ENCODE results near the gene ERAL1. TPM values are rescaled to one million over a fixed set of nuclear protein-coding genes. Genes with fewer than 3 reads are reported as not detected.
"Not testable (repeated sequence)": the region's sequence is repeated elsewhere in the genome, so short reads cannot be mapped to it uniquely, and the experiment has no call there.

ERAL1 gene
- total RNA-seq, 2 donors from 2014 or later = 33.9 to 74.1 TPM

GRCh38 chr17:28883967-28884702 is 29.3 kb downstream of the ERAL1 start:
- DNase-seq (ENCODE audit: low spot score in 2 of 2) (no peak), ATAC-seq (no peak)
- H3K9me3 Mint-ChIP-seq = no peaks in the 10 kb centered on the region
- peaks cover 0 to 7% of the 10 kb centered on the region in 2 donors for H3K36me3 Mint-ChIP-seq
- H3K27ac Mint-ChIP-seq = peak overlapping the region in 1 of 2 donors; percentile 12

GRCh38 chr17:28885363-28885762 is 30.5 kb downstream of the ERAL1 start:
- peaks cover 0 to under 1% of the 10 kb centered on the region in 2 donors for H3K36me3 Mint-ChIP-seq
- no peak for ATAC-seq
- H3K27ac Mint-ChIP-seq = peak overlapping the region; percentile 12 to 55
- no peak for DNase-seq (ENCODE audit: low spot score in 2 of 2)
- no peaks in the 10 kb centered on the region for H3K9me3 Mint-ChIP-seq

GRCh38 chr17:28885951-28886350 is 31.1 kb downstream of the ERAL1 start:
- ATAC-seq (no peak), DNase-seq (ENCODE audit: low spot score in 2 of 2) (no peak)
- no peaks in the 10 kb centered on the region for H3K9me3 Mint-ChIP-seq
- H3K27ac Mint-ChIP-seq = peak overlapping the region in 1 of 2 donors; percentile 17
- peaks cover 0 to 3% of the 10 kb centered on the region in 2 donors for H3K36me3 Mint-ChIP-seq

GRCh38 chr17:28887871-28888471 is 33.2 kb downstream of the ERAL1 start:
- Mint-ChIP-seq H3K36me3 (peaks cover 7 to 19% of the 10 kb centered on the region in 2 donors), H3K27ac (no peak overlapping the region), H3K9me3 (no peaks in the 10 kb centered on the region)
- DNase-seq (ENCODE audit: low spot score in 2 of 2) (no peak), ATAC-seq (no peak)

GRCh38 chr17:28888832-28889231 is 34.0 kb downstream of the ERAL1 start:
- H3K36me3 Mint-ChIP-seq = peaks cover 10 to 25% of the 10 kb centered on the region in 2 donors
- no peak for ATAC-seq

GRCh38 chr17:28889996-28890395 is 35.2 kb downstream of the ERAL1 start:
- peak overlapping the region in 1 of 2 donors; percentile 100 for H3K27ac Mint-ChIP-seq
- H3K9me3 Mint-ChIP-seq = no peaks in the 10 kb centered on the region
- DNase-seq (ENCODE audit: low spot score in 2 of 2) (no peak), ATAC-seq (peak in 1 of 2 donors; percentile 8)
- peaks cover 10 to 25% of the 10 kb centered on the region in 2 donors for H3K36me3 Mint-ChIP-seq

More at GRCh38 chr17:28888832-28889231, 34.0 kb downstream of the ERAL1 start:
- no peaks in the 10 kb centered on the region for H3K9me3 Mint-ChIP-seq
- DNase-seq (ENCODE audit: low spot score in 2 of 2) = no peak
- no peak overlapping the region for H3K27ac Mint-ChIP-seq

- H3K27ac Mint-ChIP-seq = peak overlapping the region; percentile 90 to 100
- H3K36me3 Mint-ChIP-seq = peaks cover 10 to 35% of the 10 kb centered on the region in 2 donors
- H3K9me3 Mint-ChIP-seq = no peaks in the 10 kb centered on the region
- no peak for DNase-seq (ENCODE audit: low spot score in 2 of 2)
- no peak for ATAC-seq
Measured at GRCh38 chr17:28891201-28891600, 36.4 kb downstream of the ERAL1 start.

GRCh38 chr17:28892024-28892423 is 37.2 kb downstream of the ERAL1 start:
- no peaks in the 10 kb centered on the region for H3K9me3 Mint-ChIP-seq
- peaks cover 10 to 43% of the 10 kb centered on the region in 2 donors for H3K36me3 Mint-ChIP-seq
- H3K27ac Mint-ChIP-seq = peak overlapping the region; percentile 90 to 100
- no peak for ATAC-seq
- DNase-seq (ENCODE audit: low spot score in 2 of 2) = no peak

GRCh38 chr17:28893248-28894183 is 38.7 kb downstream of the ERAL1 start:
- H3K27ac Mint-ChIP-seq = peak overlapping the region; percentile 100
- H3K9me3 Mint-ChIP-seq = not testable (repeated sequence)
- DNase-seq (ENCODE audit: low spot score in 2 of 2) (peak in 1 of 2 donors; percentile 42), ATAC-seq (peak; percentile 35)
- peaks cover 14 to 51% of the 10 kb centered on the region in 2 donors for H3K36me3 Mint-ChIP-seq

- Mint-ChIP-seq H3K27ac (peak overlapping the region; percentile 90 to 95), H3K36me3 (peaks cover 20 to 61% of the 10 kb centered on the region in 2 donors), H3K9me3 (peaks cover 0 to 5% of the 10 kb centered on the region in 2 donors)
- no peak for ATAC-seq
- DNase-seq (ENCODE audit: low spot score in 2 of 2) = no peak
Measured at GRCh38 chr17:28895794-28896447, 41.1 kb downstream of the ERAL1 start.

GRCh38 chr17:28896491-28896883 is 41.7 kb downstream of the ERAL1 start:
- peak overlapping the region; percentile 90 to 95 for H3K27ac Mint-ChIP-seq
- DNase-seq (ENCODE audit: low spot score in 2 of 2) (no peak), ATAC-seq (no peak)
- H3K36me3 Mint-ChIP-seq = peaks cover 19 to 57% of the 10 kb centered on the region in 2 donors
- peaks cover 0 to 5% of the 10 kb centered on the region in 2 donors for H3K9me3 Mint-ChIP-seq

- Mint-ChIP-seq H3K9me3 (peaks cover 0 to 5% of the 10 kb centered on the region in 2 donors), H3K36me3 (peaks cover 21 to 57% of the 10 kb centered on the region in 2 donors), H3K27ac (peak within 1 kb of the TSS; percentile 90 to 95)
- ATAC-seq (peak; percentile 71 to 72), DNase-seq (ENCODE audit: low spot score in 2 of 2) (peak; percentile 60 to 82)
Measured at GRCh38 chr17:28896884-28897768, 42.3 kb downstream of the ERAL1 start, which contains the start of gene FLOT2. TSS of gene FLOT2 (minus strand) at chr17:28897733. CDS start at chr17:28897574, 159 bp downstream.

GRCh38 chr17:28897769-28898526 is 43.1 kb downstream of the ERAL1 start:
- H3K27ac Mint-ChIP-seq = peak overlapping the region; percentile 90 to 95

GRCh38 chr17:28898527-28898955 is 43.7 kb downstream of the ERAL1 start:
- H3K27ac Mint-ChIP-seq = peak overlapping the region in 1 of 2 donors; percentile 90
- peaks cover 0 to 5% of the 10 kb centered on the region in 2 donors for H3K9me3 Mint-ChIP-seq
- peaks cover 20 to 49% of the 10 kb centered on the region in 2 donors for H3K36me3 Mint-ChIP-seq
- ATAC-seq (no peak), DNase-seq (ENCODE audit: low spot score in 2 of 2) (no peak)

More at GRCh38 chr17:28897769-28898526, 43.1 kb downstream of the ERAL1 start:
- H3K9me3 Mint-ChIP-seq = peaks cover 0 to 5% of the 10 kb centered on the region in 2 donors
- H3K36me3 Mint-ChIP-seq = peaks cover 24 to 55% of the 10 kb centered on the region in 2 donors
- ATAC-seq = peak in 1 of 2 donors; percentile 9
- DNase-seq (ENCODE audit: low spot score in 2 of 2) = no peak
